ENCODE data around the gene PLXNA4.

- TF ChIP-seq RAD21 (IDR thresholded peaks at IDR 0.05) (no peak), SP1 (IDR thresholded peaks at IDR 0.05) (no peak), JUND (IDR thresholded peaks at IDR 0.05) (no peak), TAF1 (conservative IDR thresholded peaks at IDR 0.05) (no peak), CTCF (IDR thresholded peaks at IDR 0.05; ENCODE audit: low read depth, low read length, missing input control) (no peak), FOXA1 (IDR thresholded peaks at IDR 0.05) (no peak), HNF4G (IDR thresholded peaks at IDR 0.05) (no peak), EGR1 (IDR thresholded peaks at IDR 0.05; ENCODE audit: low read depth in 2 of 2) (no peak), RXRA (IDR thresholded peaks at IDR 0.05) (no peak), MAX (IDR thresholded peaks at IDR 0.05) (no peak), GABPA (IDR thresholded peaks at IDR 0.05 in 1 of 2, conservative IDR thresholded peaks at IDR 0.05 in 1 of 2) (no peak)
- TF ChIP-seq, protein P1, sequence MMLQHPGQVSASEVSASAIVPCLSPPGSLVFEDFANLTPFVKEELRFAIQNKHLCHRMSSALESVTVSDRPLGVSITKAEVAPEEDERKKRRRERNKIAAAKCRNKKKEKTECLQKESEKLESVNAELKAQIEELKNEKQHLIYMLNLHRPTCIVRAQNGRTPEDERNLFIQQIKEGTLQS (IDR thresholded peaks at IDR 0.05) = no peak
- TF ChIP-seq, protein P2, sequence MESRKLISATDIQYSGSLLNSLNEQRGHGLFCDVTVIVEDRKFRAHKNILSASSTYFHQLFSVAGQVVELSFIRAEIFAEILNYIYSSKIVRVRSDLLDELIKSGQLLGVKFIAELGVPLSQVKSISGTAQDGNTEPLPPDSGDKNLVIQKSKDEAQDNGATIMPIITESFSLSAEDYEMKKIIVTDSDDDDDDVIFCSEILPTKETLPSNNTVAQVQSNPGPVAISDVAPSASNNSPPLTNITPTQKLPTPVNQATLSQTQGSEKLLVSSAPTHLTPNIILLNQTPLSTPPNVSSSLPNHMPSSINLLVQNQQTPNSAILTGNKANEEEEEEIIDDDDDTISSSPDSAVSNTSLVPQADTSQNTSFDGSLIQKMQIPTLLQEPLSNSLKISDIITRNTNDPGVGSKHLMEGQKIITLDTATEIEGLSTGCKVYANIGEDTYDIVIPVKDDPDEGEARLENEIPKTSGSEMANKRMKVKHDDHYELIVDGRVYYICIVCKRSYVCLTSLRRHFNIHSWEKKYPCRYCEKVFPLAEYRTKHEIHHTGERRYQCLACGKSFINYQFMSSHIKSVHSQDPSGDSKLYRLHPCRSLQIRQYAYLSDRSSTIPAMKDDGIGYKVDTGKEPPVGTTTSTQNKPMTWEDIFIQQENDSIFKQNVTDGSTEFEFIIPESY (IDR thresholded peaks at IDR 0.05) = no peak
Observed at GRCh38 chr7:132149436-132150304, 426.6 kb downstream of the PLXNA4 start.
